ENCODE data around the gene CALR. TPM values are rescaled to one million over a fixed set of nuclear protein-coding genes. Genes with fewer than 3 reads are reported as not detected.
"Not testable (repeated sequence)": the region's sequence is repeated elsewhere in the genome, so short reads cannot be mapped to it uniquely, and the experiment has no call there.

Gene CALR
- total RNA-seq (2014; rRNA removed; shearing (Covaris generic); ENCODE audit: low replicate concordance): 846 and 992 TPM in 2 replicates

DNA sequence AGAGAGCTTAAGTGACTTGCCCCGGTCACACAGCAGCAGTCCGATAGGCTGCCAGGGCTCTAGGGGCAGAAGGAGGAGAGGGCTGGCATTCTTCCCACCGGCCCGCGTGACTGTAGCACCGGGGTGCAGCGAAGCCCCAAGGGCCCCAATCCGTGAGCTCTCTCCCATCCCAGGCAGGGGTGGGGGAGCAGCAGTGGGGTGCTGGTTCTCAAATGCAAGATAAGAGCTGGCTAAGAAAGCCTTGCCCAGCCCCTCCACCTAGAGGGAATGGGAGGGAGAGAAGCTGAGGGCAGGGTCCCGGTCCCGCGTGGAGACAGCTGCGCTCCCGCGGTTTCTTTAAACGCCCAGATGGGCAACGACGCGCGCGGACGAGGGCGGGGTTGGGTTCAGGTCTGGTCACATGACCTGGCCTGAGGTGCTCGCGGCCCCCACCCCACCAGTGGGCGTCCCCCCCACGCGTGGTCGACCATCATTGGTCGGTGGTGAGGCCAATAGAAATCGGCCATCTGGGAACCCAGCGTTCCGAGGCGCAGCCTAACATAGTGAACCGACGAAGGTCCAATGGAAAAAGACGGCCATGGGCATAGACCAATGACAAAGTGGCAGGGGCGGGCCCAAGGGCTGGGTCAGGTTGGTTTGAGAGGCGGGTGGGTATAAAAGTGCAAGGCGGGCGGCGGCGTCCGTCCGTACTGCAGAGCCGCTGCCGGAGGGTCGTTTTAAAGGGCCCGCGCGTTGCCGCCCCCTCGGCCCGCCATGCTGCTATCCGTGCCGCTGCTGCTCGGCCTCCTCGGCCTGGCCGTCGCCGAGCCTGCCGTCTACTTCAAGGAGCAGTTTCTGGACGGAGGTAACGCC is at the start of gene CALR:
Gene CALR, plus strand, starts transcription at position 683 of the 852 bp plus-strand sequence. Its CDS starts 71 bp downstream, at position 754.
- in situ Hi-C loops (cut with HindIII; ENCODE audit: low pct_unique_long_range_greater_than_20kb, low sequenced_read_pairs): no loop called here
- DNase-seq (ENCODE audit: low read depth): peak; percentile 98

DNA sequence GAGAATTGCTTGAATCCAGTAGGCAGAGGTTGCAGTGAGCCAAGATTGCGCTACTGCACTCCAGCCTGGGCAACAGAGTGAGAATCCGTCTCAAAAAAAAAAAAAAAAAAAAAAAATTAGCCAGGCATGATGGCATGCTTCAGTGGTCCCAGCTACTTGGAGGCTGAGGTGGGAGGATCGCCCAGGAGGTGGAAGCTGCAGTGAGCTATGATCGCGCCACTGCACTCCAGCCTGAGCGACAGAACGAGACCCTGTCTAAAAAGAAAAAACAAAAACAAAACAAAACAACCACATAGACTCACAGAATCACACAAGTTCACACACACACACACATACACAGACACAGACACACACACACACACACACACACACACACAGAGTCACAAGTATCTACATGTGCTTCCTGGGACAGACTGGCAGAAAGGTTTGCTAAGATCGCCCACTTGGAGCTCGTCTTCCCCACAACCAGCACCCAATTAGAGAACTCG is 48.1 kb upstream of the CALR start:
- in situ Hi-C loops (cut with HindIII; ENCODE audit: low pct_unique_long_range_greater_than_20kb, low sequenced_read_pairs); DNase-seq (ENCODE audit: low read depth): not testable (repeated sequence)

DNA sequence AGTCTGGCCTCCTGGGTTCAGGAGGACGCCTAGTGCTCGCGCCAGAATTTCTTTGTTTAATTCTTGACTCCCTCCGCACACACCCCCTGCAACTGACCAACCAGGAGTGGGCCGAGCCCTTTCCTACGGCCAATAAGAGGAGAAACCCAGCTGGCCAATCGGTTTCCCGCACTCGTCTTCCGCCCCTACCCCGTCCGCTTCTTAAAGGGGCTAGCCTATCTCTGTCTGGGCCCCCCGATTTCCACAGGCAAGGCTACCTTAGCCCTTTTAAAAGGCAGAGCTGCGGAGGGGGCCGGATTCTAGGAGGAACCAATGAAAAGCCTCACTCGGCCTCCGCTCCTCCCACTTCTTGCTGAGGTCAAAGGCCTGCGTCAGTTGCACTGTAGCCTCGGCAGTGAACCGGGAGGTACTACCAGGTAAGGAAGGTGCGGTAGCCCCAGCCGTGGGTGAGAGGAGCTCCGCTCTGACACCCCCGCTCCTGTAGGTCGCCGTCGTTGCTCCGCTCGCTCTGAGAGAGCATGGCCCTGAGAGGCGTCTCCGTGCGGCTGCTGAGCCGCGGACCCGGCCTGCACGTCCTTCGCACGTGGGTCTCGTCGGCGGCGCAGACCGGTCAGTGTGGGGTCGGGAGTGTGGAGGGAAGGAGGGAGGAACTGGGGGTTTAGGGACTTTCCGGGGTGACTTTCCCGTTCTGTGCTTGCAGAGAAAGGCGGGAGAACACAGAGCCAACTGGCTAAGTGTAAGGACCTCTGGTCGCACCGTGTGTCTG is 47.4 kb upstream of the CALR start, which contains the start of gene GCDH:
Gene GCDH, plus strand, starts transcription at position 374 of the 766 bp plus-strand sequence. Its CDS starts 145 bp downstream, at position 519.
- DNase-seq (ENCODE audit: low read depth): peak; percentile 100
- in situ Hi-C loops (cut with HindIII; ENCODE audit: low pct_unique_long_range_greater_than_20kb, low sequenced_read_pairs): no loop called here

DNA sequence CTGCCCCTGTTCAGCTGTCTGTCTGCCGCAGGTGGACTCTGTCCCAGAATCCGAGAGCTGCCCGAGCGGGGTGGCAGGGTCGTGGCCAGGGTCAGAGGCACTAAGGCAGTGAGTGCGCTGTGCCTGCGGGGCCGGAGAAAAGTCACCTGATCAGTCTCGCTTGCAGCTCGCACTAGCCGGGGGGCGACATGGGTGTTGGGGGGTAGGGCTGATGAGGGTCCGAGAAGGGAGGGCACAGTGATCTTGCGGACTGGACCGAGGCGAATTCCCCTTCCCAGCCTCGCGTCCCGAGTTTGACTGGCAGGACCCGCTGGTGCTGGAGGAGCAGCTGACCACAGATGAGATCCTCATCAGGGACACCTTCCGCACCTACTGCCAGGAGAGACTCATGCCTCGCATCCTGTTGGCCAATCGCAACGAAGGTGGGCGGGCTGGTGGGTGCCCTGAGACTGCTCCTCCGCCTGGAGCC is 46.8 kb upstream of the CALR start:
- in situ Hi-C loops (cut with HindIII; ENCODE audit: low pct_unique_long_range_greater_than_20kb, low sequenced_read_pairs): no loop called here
- no peak for DNase-seq (ENCODE audit: low read depth)

DNA sequence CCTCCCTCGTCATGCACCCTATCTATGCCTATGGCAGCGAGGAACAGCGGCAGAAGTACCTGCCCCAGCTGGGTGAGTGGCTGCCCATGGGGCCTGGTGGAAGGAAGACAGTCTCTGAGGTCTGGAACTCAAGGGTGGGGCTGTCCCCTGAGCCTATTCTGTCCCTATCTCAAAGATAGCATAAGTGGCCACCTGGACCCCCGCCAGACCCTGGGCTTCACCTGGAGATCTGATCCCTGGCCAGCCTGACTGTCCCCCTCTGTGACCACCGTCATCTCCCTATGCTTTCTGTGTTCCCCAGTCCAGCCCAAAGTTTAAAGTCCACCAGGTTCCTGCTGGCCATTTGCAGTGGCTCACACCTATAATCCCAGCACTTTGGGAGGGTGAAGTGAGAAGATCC is 44.8 kb upstream of the CALR start:
- in situ Hi-C loops (cut with HindIII; ENCODE audit: low pct_unique_long_range_greater_than_20kb, low sequenced_read_pairs): no loop called here
- DNase-seq (ENCODE audit: low read depth): no peak

DNA sequence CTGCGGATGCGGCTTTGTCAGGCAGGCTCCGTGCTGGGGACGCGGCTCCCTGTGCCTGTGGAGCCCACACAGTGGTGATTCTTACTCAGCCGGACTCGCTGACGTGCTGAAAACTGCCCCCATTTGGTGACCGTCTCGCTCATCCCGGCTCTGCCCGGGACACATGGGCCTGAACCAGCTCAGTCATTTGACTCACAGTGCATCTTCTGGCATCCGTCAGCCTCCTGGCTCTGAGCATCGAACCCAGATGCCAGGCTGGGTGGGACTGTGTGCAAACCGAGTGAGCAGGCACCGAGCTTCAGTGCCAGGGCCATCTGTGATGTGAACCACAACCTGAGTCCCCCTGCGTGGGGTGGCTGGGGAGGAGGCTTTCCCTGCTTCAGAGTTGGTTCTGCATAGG is 41.9 kb upstream of the CALR start:
- no peak for DNase-seq (ENCODE audit: low read depth)
- in situ Hi-C loops (cut with HindIII; ENCODE audit: low pct_unique_long_range_greater_than_20kb, low sequenced_read_pairs): no loop called here

DNA sequence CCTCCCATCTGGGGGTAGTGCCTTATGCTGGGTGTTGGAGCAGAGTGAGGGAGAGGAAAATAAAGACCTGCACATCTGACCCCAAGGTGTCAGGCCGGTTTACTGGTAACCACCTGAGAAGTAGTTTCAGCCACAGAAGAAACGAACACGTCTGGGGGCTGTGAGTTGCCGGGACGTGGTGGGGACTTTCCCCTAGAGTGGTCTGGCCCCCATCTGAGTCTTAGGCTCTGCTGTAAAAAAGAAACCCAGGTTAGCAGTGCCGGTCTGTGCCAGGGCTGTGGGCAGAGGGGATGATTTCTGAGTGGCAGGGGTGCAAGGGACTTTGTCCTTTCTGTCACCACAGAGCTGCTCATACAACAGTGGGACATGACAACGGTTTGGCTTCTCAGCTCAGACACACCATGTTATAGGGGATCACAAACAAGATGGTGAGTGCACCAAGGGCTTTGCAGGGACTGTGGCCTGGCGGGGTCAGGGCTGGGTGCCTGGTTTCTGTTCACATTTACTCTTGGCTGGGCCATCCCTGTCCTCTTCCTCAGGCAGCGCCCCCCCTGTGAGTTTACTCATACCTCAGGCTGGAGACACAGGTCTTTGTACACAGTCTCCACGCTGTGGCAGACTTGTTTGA is 38.4 kb upstream of the CALR start:
- DNase-seq (ENCODE audit: low read depth): no peak
- in situ Hi-C loops (cut with HindIII; ENCODE audit: low pct_unique_long_range_greater_than_20kb, low sequenced_read_pairs): no loop called here

DNA sequence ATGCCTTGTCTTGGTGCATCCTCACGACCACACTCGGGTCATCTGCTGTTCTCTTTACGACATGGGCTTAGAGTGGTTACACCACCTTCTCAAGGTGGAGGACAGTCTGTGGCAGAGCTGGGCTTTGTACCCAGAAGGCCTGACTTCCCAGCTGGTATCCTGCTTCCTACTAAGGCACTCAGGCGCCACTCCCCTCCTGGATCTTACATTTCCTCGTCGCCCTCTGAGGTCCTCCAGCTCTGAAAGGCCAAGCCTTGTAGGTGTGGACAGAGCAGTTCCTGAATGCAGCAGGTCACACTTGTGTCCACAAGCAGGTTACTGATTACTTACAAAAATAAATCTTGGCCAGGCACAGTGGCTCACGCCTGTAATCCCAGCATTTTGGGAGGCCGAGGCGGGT is 31.2 kb upstream of the CALR start:
- DNase-seq (ENCODE audit: low read depth): no peak
- in situ Hi-C loops (cut with HindIII; ENCODE audit: low pct_unique_long_range_greater_than_20kb, low sequenced_read_pairs): no loop called here

DNA sequence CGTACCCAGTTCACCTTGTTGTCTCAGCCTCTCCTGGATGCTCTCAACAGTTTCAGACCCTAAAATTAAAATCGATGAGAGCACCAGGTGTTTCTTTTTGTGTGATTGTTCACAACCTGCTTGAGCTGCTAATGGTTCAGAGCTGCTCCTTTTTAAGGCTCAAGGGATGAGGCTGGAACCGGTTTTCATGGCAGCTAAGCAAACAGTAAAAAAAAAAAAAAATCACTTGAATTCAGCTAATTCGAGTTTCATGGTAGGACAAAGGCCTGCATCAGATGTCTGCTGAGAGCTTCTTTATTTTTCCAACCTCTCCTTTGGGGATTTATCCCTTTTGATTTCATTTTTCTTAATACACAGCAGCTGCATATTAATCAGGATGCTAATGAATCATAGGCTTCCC is 25.8 kb upstream of the CALR start:
- DNase-seq (ENCODE audit: low read depth): no peak

DNA sequence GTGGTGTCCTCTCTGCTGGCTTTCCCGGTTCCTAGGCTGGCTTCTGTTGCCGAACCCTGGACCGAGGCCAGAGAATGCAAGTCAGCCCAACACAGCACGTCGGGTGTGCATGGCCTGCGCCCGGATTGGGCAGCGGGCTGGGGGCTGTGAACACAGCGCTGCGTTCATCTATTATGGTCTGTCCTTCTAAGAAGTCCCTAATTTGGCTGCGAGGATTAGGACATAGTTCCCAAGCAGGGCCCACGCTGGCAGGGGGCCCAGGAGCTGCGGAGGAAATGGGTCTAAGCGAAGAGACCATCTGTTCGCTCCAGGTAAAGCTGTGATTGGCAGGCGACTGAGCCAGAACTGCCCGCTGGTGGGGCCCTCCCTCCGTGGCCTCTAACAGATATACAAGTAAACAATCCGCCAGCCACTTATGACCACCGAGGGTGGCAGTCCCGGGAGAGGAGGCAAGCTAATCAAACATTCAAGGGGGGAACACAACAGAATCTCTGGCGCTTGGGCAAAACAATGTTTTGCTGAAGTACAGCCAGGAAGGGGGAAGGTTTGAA is 25.3 kb upstream of the CALR start:
- DNase-seq (ENCODE audit: low read depth): no peak
- in situ Hi-C loops (cut with HindIII; ENCODE audit: low pct_unique_long_range_greater_than_20kb, low sequenced_read_pairs): no loop called here

More for the DNA sequence above, 25.8 kb upstream of the CALR start:
- in situ Hi-C loops (cut with HindIII; ENCODE audit: low pct_unique_long_range_greater_than_20kb, low sequenced_read_pairs): no loop called here

DNA sequence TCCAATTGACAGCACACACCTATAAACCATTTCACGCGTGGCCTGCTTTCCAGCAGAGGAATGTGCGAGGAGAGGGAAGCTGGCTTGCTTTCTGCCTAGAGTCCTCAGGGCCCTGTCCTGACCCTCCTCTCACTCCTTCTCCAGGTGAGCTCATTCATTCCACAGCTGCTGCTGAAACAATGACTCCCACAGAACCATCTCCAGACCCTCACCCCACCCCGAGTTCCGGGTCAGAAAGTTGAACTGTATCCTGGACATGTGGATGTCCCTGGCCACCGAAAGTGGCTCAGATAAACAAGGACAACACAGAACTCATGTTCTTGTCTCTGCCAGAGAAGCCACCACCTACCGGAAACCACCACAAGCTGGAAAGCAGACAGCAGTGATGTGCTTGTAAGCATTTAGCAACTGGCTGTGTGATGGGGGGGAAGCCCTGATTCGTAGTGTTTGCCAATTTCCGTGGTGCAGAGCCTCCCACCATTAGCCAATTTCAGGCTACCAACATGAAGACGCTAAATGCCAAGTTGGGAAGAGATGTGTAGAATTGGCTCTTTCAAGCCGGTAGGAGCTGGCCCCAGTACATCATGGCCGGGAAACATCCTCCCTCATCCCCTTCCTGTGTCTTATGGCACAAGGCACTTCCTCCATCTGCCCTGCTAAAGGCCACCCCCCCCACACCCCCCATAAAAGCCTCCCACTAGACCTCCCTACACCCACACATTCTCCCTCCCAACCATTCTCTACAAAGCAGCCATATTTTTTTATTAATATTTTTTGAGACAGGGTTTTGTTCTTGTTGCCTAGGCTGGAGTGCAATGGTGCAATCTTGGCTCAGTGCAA is 24.3 kb upstream of the CALR start:
- in situ Hi-C loops (cut with HindIII; ENCODE audit: low pct_unique_long_range_greater_than_20kb, low sequenced_read_pairs): no loop called here
- DNase-seq (ENCODE audit: low read depth): no peak

DNA sequence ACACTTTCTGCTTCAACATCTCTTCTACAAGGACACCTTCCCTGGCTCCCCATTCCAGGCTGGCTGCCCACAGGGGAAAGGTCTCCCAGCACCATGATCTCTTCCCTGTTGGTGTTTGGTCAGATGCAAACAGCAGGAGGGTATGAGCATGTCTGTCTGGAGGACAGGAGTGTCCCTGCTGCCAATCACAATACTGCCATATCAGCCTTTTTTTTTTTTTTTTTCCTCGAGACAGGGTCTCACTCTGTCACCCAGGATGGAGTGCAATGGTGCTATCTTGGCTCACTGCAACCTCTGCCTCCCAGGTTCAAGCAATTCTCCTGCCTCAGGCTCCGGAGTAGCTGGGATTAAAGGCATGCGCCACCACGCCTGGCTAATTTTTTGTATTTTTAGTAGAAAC is 22.5 kb upstream of the CALR start:
- DNase-seq (ENCODE audit: low read depth); in situ Hi-C loops (cut with HindIII; ENCODE audit: low pct_unique_long_range_greater_than_20kb, low sequenced_read_pairs): not testable (repeated sequence)

DNA sequence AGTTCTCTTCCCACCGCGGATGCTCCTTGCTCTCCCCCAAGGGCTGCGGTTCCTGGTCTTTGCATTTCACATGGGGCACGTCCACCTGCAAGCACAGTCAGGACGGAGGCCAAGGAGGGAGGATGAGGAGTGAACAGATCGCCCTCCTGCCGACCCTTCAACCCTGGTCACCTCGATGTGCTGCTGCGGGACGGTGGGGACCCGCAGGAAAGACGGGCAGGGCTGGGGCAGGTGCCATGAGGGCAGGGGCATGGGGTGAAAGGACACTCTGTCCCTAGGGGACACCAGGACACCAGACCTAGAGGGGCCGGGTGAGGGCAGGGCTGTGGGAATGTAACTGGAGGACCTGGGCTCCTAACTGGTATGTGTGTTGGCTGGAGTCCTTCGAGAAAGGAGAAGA is 20.2 kb upstream of the CALR start:
- in situ Hi-C loops (cut with HindIII; ENCODE audit: low pct_unique_long_range_greater_than_20kb, low sequenced_read_pairs): no loop called here
- DNase-seq (ENCODE audit: low read depth): no peak

DNA sequence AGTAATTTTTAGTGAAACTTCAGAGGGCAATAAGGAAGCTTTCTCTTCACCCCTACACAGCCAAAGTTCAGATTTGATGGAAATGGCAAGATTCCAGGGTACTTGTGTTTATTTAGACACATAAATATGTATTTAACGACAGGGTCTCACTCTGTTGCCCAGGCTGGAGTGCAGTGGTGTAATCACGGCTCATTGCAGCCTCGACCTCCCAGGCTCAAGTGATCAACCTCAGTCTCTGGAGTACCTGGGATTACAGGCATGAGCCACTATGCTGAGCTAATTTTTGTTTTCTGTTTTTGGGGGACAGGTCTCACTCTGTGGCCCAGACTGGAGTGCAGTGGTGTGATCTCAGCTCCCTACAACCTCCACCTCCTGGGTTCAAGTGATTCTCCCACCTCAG is 17.4 kb upstream of the CALR start:
- no peak for DNase-seq (ENCODE audit: low read depth)
- in situ Hi-C loops (cut with HindIII; ENCODE audit: low pct_unique_long_range_greater_than_20kb, low sequenced_read_pairs): no loop called here

DNA sequence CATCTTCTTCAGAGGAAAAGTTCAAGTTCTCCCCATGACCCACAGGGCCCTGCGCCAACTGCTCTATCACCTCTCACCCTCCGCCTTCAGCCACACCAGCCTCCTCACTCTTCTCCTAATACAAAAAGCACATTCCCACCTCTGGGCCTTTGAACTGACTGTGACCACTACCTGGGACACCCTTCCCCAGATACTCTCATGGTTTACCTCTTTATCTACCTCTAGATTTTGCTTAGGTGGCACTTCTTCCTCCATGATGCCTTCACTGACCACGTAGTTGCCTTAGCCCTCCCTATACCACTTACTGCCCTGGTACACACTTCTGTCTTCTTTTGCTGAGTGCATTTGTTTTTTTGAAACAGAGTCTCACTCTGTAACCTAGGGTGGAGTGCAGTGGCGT is 15.4 kb upstream of the CALR start:
- in situ Hi-C loops (cut with HindIII; ENCODE audit: low pct_unique_long_range_greater_than_20kb, low sequenced_read_pairs): no loop called here
- no peak for DNase-seq (ENCODE audit: low read depth)

DNA sequence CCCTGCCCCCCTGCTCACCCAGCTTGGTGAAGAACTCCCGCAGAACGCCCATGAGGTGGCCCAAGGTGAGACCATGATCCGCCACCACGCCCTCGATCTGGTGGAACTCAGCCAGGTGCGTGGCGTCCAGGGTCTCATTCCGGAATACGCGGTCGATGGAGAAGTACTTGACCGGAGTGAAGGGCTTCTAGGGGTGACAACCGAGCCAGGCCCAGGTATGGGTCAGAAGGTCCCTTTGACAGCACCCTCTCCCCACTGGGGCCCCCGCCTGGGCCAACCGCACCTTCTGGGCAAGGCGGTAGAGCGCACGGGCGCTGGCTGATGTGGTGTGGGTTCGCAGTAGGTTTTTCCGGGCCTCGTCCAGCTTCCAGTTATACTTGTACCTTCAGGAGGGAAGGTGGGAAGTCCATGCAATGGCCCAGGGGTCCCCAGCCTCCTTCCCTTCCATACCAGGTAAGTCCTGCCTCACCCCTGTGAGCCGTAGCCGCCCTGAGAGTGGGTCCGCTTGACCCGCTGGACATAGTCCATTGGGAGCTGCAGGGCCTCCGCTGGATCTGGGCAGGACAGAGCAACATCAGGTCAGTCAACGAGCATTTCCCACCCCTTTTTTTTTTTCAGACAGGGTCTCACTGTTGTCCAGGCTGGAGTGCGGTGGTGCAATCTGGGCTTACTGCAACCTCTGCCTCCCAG is 13.6 kb upstream of the CALR start:
- DNase-seq (ENCODE audit: low read depth): no peak
- in situ Hi-C loops (cut with HindIII; ENCODE audit: low pct_unique_long_range_greater_than_20kb, low sequenced_read_pairs): no loop called here

Measured in Caki2 (cell line).